ENCODE results near the gene PRPSAP1. TPM values are rescaled to one million over a fixed set of nuclear protein-coding genes. Genes with fewer than 3 reads are reported as not detected.

Gene PRPSAP1
- total RNA-seq, 1 donor from 2014 or later: 68.5 TPM

- Mint-ChIP-seq H3K4me1 (ENCODE audit: low read depth, unreplicated experiment) (peaks cover 14% of the 10 kb centered on the region), H3K27me3 (ENCODE audit: unreplicated experiment) (peaks cover 2% of the 10 kb centered on the region), H3K4me3 (ENCODE audit: unreplicated experiment) (no peak overlapping the region), H3K27ac (ENCODE audit: unreplicated experiment) (no peak overlapping the region), H3K36me3 (ENCODE audit: unreplicated experiment) (no peaks in the 10 kb centered on the region), H3K9me3 (ENCODE audit: unreplicated experiment) (no peaks in the 10 kb centered on the region)
- TF ChIP-seq CTCF (IDR thresholded peaks at IDR 0.05; ENCODE audit: partially characterized antibody, unreplicated experiment): no peak
- DNase-seq: no peak
These were observed 93.0 kb downstream of the PRPSAP1 start for GRCh38 chr17:76260669-76261068.

- Mint-ChIP-seq H3K9me3 (ENCODE audit: unreplicated experiment) (no peaks in the 10 kb centered on the region), H3K4me1 (ENCODE audit: low read depth, unreplicated experiment) (peaks cover 14% of the 10 kb centered on the region), H3K27ac (ENCODE audit: unreplicated experiment) (no peak overlapping the region), H3K36me3 (ENCODE audit: unreplicated experiment) (no peaks in the 10 kb centered on the region), H3K4me3 (ENCODE audit: unreplicated experiment) (no peak overlapping the region), H3K27me3 (ENCODE audit: unreplicated experiment) (peaks cover 4% of the 10 kb centered on the region)
- TF ChIP-seq CTCF (IDR thresholded peaks at IDR 0.05; ENCODE audit: partially characterized antibody, unreplicated experiment): no peak
- no peak for DNase-seq
These were observed 93.5 kb downstream of the PRPSAP1 start for GRCh38 chr17:76260220-76260619.

Other genes with a start within 250 kb of the PRPSAP1 start
- gene FOXJ1, start 212.7 kb downstream of the PRPSAP1 start, total RNA-seq (ENCODE audit: unreplicated experiment): not detected
- 17.8 TPM for gene RNF157, start 113.4 kb downstream of the PRPSAP1 start, total RNA-seq (ENCODE audit: unreplicated experiment)
- gene UBALD2, start 88.6 kb downstream of the PRPSAP1 start, total RNA-seq (ENCODE audit: unreplicated experiment): 58.7 TPM
- gene QRICH2, start 45.6 kb downstream of the PRPSAP1 start, total RNA-seq (ENCODE audit: unreplicated experiment): 12.2 TPM
- 3.1 TPM for gene SPHK1, start 30.7 kb upstream of the PRPSAP1 start, total RNA-seq (ENCODE audit: unreplicated experiment)
- gene UBE2O, start 99.2 kb upstream of the PRPSAP1 start, total RNA-seq (ENCODE audit: unreplicated experiment): 94.3 TPM
- 0.39 TPM for gene AANAT, start 113.7 kb upstream of the PRPSAP1 start, total RNA-seq (ENCODE audit: unreplicated experiment)
- gene RHBDF2, start 147.5 kb upstream of the PRPSAP1 start, total RNA-seq (ENCODE audit: unreplicated experiment): 1.9 TPM
- gene CYGB, start 183.8 kb upstream of the PRPSAP1 start, total RNA-seq (ENCODE audit: unreplicated experiment): 20.4 TPM
- gene PRCD, start 186.1 kb upstream of the PRPSAP1 start, total RNA-seq (ENCODE audit: unreplicated experiment): 1.4 TPM
- gene ST6GALNAC2, start 231.9 kb upstream of the PRPSAP1 start, total RNA-seq (ENCODE audit: unreplicated experiment): 0.32 TPM